Diencephalon (tissue), 1 donor: Measurements from ENCODE around the gene LENG1. TPM values are rescaled to one million over a fixed set of nuclear protein-coding genes. Genes with fewer than 3 reads are reported as not detected.

ENCODE experiments used
- total RNA-seq: library from RNA; depleted of rRNA; stranded (reverse); fragments of >200 nt; gene quantifications from one replicate; pipeline ENCODE4 v1.2.3, GENCODE V29; 2014

Gene LENG1
- total RNA-seq = 5.3 TPM

GRCh38 chr19:54159352-54160181 is at the start of gene LENG1:
LENG1 (minus strand) TSS chr19:54159721; CDS start chr19:54159695, 26 bp downstream.

GRCh38 chr19:54191011-54191810 is 31.7 kb upstream of the LENG1 start, which contains the start of gene TSEN34:
TSEN34 (plus strand) TSS chr19:54191308; CDS start chr19:54191365, 57 bp downstream.

GRCh38 chr19:54189145-54189734 is 29.7 kb upstream of the LENG1 start, which contains the start of gene MBOAT7:
MBOAT7 (minus strand) TSS chr19:54189580; CDS start chr19:54188508, 1,072 bp downstream.

GRCh38 chr19:54172471-54173358 is 13.2 kb upstream of the LENG1 start, which contains the start of gene TMC4:
TMC4 (minus strand) TSS chr19:54173160; CDS start chr19:54173117, 43 bp downstream.

GRCh38 chr19:54137699-54138488 is 21.6 kb downstream of the LENG1 start, which contains the start of gene CNOT3:
CNOT3 (plus strand) TSS chr19:54137762; CDS start chr19:54142979, 5,217 bp downstream.

GRCh38 chr19:54115109-54116063 is 44.1 kb downstream of the LENG1 start, which contains the start of the genes PRPF31 and TFPT:
PRPF31 (plus strand) TSS chr19:54115754; CDS start chr19:54118279, 2,525 bp downstream.
TFPT (minus strand) TSS chr19:54115657; CDS start chr19:54115269, 388 bp downstream.

Other genes with a start within 250 kb of the LENG1 start
- gene CACNG8, start 196.8 kb downstream of the LENG1 start, total RNA-seq = 7.4 TPM
- 0.92 TPM for gene CACNG6, start 168.1 kb downstream of the LENG1 start, total RNA-seq
- gene VSTM1, start 95.8 kb downstream of the LENG1 start, total RNA-seq = 0.23 TPM
- gene TARM1, start 78.4 kb downstream of the LENG1 start, total RNA-seq = not detected
- gene OSCAR, start 58.9 kb downstream of the LENG1 start, total RNA-seq = 0.46 TPM
- gene NDUFA3, start 56.9 kb downstream of the LENG1 start, total RNA-seq = 13.1 TPM
- 11.5 TPM for gene TFPT, start 44.1 kb downstream of the LENG1 start, total RNA-seq
- gene PRPF31, start 44.0 kb downstream of the LENG1 start, total RNA-seq = 31.6 TPM
- 6.0 TPM for gene CNOT3, start 22.0 kb downstream of the LENG1 start, total RNA-seq
- 0.46 TPM for gene TMC4, start 13.4 kb upstream of the LENG1 start, total RNA-seq
- gene MBOAT7, start 29.9 kb upstream of the LENG1 start, total RNA-seq = 49.6 TPM
- gene TSEN34, start 31.6 kb upstream of the LENG1 start, total RNA-seq = 30.2 TPM
- 1,605 TPM for gene RPS9, start 41.1 kb upstream of the LENG1 start, total RNA-seq
- 0.92 TPM for gene LILRB3, start 63.3 kb upstream of the LENG1 start, total RNA-seq
- gene LILRA6, start 83.1 kb upstream of the LENG1 start, total RNA-seq = 0.23 TPM
- gene LILRB5, start 97.6 kb upstream of the LENG1 start, total RNA-seq = 0.23 TPM
- gene LILRB2, start 121.4 kb upstream of the LENG1 start, total RNA-seq = 0.46 TPM
- 0.92 TPM for gene LILRA5, start 153.4 kb upstream of the LENG1 start, total RNA-seq
- gene LILRA4, start 179.4 kb upstream of the LENG1 start, total RNA-seq = 0.23 TPM
- gene LAIR1, start 205.2 kb upstream of the LENG1 start, total RNA-seq = 2.8 TPM